ENCODE results near the gene UBE2B.

UBE2B gene

GRCh38 chr5:134438721-134439123, 67.4 kb downstream of the UBE2B start:
- DNase-seq = no peak

DNA sequence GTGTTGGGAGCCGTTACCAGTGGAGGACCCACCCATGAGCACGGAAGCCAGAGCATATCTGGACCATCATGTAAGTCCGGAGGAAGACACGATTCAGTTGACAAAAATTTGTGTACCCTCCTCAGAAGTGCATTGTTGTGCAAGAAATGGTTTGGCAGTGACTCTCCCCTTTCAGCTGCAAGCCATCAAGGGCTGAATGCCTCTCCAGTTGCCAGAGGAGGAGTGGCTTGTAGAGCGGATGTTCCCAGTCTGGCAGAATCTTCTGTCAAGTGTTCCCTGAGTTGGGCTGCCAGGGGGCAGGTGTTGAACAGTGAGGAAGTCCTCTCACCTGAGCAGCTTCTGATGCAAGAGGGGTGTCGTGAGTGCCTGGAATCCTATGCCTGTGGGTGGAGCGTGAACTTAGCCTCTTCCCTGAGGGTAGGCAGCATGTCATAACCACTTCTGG, 67.9 kb downstream of the UBE2B start:
- peak; percentile 88 for DNase-seq

GRCh38 chr5:134440201-134440755, 68.9 kb downstream of the UBE2B start:
- DNase-seq = peak; percentile 64
